Retina (tissue), 1 donor: ENCODE measurements around the gene EIF3J.

Experiments
- DNase-seq: peaks from one replicate; pipeline ENCODE4 v3.0.0-alpha.2; 2016

Gene EIF3J

GRCh38 chr15:44595656-44596510 is 58.9 kb downstream of the EIF3J start:
- DNase-seq: no peak

GRCh38 chr15:44596511-44597010 is 59.6 kb downstream of the EIF3J start:
- no peak for DNase-seq

- no peak for DNase-seq
Measured at GRCh38 chr15:44598066-44598465, 61.1 kb downstream of the EIF3J start.

GRCh38 chr15:44598892-44599291 is 61.9 kb downstream of the EIF3J start:
- no peak for DNase-seq

GRCh38 chr15:44603126-44603525 is 66.2 kb downstream of the EIF3J start:
- DNase-seq: no peak

GRCh38 chr15:44606740-44607139 is 69.8 kb downstream of the EIF3J start:
- DNase-seq: no peak
